ENCODE measurements around the gene RPL10. TPM values are rescaled to one million over a fixed set of nuclear protein-coding genes. Genes with fewer than 3 reads are reported as not detected.

Gene RPL10
- polyA plus RNA-seq, 1 donor from 2014 or later: 3,689 TPM

DNA sequence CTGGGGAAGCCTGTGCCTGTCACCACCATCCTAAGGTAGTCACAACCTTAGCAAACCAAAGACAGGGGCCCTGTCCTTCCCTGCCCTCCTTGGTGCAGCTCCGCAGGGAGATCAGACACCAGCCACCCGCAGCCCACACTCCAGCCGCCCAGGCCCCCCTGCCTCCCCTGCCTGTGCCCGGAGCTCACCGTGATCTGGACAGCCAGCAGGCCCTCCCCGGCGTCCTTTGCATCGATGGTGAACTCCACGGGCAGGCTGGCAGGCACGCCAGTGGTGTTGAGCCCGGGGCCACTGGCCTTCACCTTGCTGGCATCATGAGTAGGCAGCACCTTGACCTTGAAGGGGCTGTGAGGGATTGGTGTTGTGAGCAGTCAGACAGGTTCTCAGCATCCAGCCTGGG lies 40.2 kb upstream of the RPL10 start:
- no peak overlapping the region for H3K9ac ChIP-seq (ENCODE audit: low read length)
- H3K27ac ChIP-seq (ENCODE audit: low read length): no peak overlapping the region
- H3F3A ChIP-seq (ENCODE audit: insufficient read depth, low read length, poor library complexity, severe bottlenecking): no peaks in the 10 kb centered on the region
- no peaks in the 10 kb centered on the region for H4K20me1 ChIP-seq (ENCODE audit: insufficient read depth)
- no peak overlapping the region for H2AFZ ChIP-seq (ENCODE audit: low read depth, low read length)
- H3K9me3 ChIP-seq (ENCODE audit: low read length): no peaks in the 10 kb centered on the region
- H3K4me2 ChIP-seq (ENCODE audit: low read length): no peak overlapping the region
- TF ChIP-seq POLR2AphosphoS5 (IDR thresholded peaks at IDR 0.05): no peak
- TF ChIP-seq EP300 (conservative IDR thresholded peaks at IDR 0.05; ENCODE audit: poor library complexity, severe bottlenecking): no peak
- no peak for TF ChIP-seq MXI1 (conservative IDR thresholded peaks at IDR 0.05; ENCODE audit: poor library complexity, severe bottlenecking)
- TF ChIP-seq RAD21 (conservative IDR thresholded peaks at IDR 0.05): no peak
- TF ChIP-seq TAF1 (IDR thresholded peaks at IDR 0.05; ENCODE audit: low read depth): no peak
- no peak for TF ChIP-seq EZH2 (IDR thresholded peaks at IDR 0.05; ENCODE audit: borderline replicate concordance, insufficient read depth, low read length, poor library complexity, severe bottlenecking)
- no peak for TF ChIP-seq CTCF (IDR thresholded peaks at IDR 0.05; ENCODE audit: poor library complexity, severe bottlenecking)
- TF ChIP-seq SMC3 (conservative IDR thresholded peaks at IDR 0.05; ENCODE audit: poor library complexity): no peak
- TF ChIP-seq, protein P1, sequence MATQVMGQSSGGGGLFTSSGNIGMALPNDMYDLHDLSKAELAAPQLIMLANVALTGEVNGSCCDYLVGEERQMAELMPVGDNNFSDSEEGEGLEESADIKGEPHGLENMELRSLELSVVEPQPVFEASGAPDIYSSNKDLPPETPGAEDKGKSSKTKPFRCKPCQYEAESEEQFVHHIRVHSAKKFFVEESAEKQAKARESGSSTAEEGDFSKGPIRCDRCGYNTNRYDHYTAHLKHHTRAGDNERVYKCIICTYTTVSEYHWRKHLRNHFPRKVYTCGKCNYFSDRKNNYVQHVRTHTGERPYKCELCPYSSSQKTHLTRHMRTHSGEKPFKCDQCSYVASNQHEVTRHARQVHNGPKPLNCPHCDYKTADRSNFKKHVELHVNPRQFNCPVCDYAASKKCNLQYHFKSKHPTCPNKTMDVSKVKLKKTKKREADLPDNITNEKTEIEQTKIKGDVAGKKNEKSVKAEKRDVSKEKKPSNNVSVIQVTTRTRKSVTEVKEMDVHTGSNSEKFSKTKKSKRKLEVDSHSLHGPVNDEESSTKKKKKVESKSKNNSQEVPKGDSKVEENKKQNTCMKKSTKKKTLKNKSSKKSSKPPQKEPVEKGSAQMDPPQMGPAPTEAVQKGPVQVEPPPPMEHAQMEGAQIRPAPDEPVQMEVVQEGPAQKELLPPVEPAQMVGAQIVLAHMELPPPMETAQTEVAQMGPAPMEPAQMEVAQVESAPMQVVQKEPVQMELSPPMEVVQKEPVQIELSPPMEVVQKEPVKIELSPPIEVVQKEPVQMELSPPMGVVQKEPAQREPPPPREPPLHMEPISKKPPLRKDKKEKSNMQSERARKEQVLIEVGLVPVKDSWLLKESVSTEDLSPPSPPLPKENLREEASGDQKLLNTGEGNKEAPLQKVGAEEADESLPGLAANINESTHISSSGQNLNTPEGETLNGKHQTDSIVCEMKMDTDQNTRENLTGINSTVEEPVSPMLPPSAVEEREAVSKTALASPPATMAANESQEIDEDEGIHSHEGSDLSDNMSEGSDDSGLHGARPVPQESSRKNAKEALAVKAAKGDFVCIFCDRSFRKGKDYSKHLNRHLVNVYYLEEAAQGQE (IDR thresholded peaks at IDR 0.05; ENCODE audit: borderline replicate concordance): no peak
- no peaks in the 10 kb centered on the region for H3K27me3 ChIP-seq (ENCODE audit: insufficient read depth, low read depth, low read length)
- H3K79me2 ChIP-seq (replicated peaks; ENCODE audit: insufficient read depth, low read length): no peaks in the 10 kb centered on the region
- H3K4me3 ChIP-seq (ENCODE audit: low read length): no peak overlapping the region
- no peaks in the 10 kb centered on the region for H3K36me3 ChIP-seq (ENCODE audit: insufficient read depth, low read length)
- H3K9me2 ChIP-seq (ENCODE audit: insufficient read depth, low read length): no peaks in the 10 kb centered on the region

GRCh38 chrX:154358829-154359228 lies 39.3 kb upstream of the RPL10 start:
- H3K27ac ChIP-seq (ENCODE audit: low read length): no peak overlapping the region
- H3K79me2 ChIP-seq (replicated peaks; ENCODE audit: insufficient read depth, low read length): no peaks in the 10 kb centered on the region
- H3F3A ChIP-seq (ENCODE audit: insufficient read depth, low read length, poor library complexity, severe bottlenecking): no peaks in the 10 kb centered on the region
- H3K4me3 ChIP-seq (ENCODE audit: low read length): no peak overlapping the region
- TF ChIP-seq, protein P1 (IDR thresholded peaks at IDR 0.05; ENCODE audit: borderline replicate concordance): no peak
- TF ChIP-seq EZH2 (IDR thresholded peaks at IDR 0.05; ENCODE audit: borderline replicate concordance, insufficient read depth, low read length, poor library complexity, severe bottlenecking) (no peak), SMC3 (conservative IDR thresholded peaks at IDR 0.05; ENCODE audit: poor library complexity) (no peak), CTCF (IDR thresholded peaks at IDR 0.05; ENCODE audit: poor library complexity, severe bottlenecking) (no peak), POLR2AphosphoS5 (IDR thresholded peaks at IDR 0.05) (no peak), TAF1 (IDR thresholded peaks at IDR 0.05; ENCODE audit: low read depth) (no peak), RAD21 (conservative IDR thresholded peaks at IDR 0.05) (no peak), MXI1 (conservative IDR thresholded peaks at IDR 0.05; ENCODE audit: poor library complexity, severe bottlenecking) (no peak), EP300 (conservative IDR thresholded peaks at IDR 0.05; ENCODE audit: poor library complexity, severe bottlenecking) (no peak)
- H3K27me3 ChIP-seq (ENCODE audit: insufficient read depth, low read depth, low read length): no peaks in the 10 kb centered on the region
- no peak overlapping the region for H3K9ac ChIP-seq (ENCODE audit: low read length)
- H3K9me3 ChIP-seq (ENCODE audit: low read length): no peaks in the 10 kb centered on the region
- H3K36me3 ChIP-seq (ENCODE audit: insufficient read depth, low read length): no peaks in the 10 kb centered on the region
- H4K20me1 ChIP-seq (ENCODE audit: insufficient read depth): no peaks in the 10 kb centered on the region
- no peaks in the 10 kb centered on the region for H3K9me2 ChIP-seq (ENCODE audit: insufficient read depth, low read length)
- no peak overlapping the region for H3K4me2 ChIP-seq (ENCODE audit: low read length)
- H2AFZ ChIP-seq (ENCODE audit: low read depth, low read length): no peak overlapping the region

Data from neural cell (in vitro differentiated cells).